Right forelimb (tissue), 1 donor: Measurements from ENCODE around the gene VAMP7.
"Not testable (repeated sequence)": the region's sequence is repeated elsewhere in the genome, so short reads cannot be mapped to it uniquely, and the experiment has no call there.

Source experiments
- DNase-seq: peaks from one replicate; pipeline ENCODE4 v3.0.0-alpha.2; 2018

VAMP7 gene

DNA sequence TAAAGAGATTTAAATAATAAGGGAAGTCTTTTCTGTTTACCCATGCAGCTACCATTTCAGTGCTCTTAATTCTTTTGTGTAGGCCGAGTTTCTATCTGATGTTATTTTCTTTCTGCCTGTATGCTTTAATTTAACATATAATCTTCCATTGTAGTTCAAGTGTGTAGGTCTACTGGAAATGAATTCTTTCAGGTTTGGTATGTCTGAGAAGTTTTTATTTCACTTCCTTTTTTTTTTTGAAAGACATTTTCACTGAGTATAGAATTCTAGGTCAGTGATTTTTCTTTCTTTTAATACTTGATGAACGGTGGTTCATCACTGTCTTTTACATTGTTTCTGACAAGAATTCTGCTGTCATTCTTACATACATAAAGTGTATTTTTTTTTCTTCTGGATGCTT, 42.1 kb downstream of the VAMP7 start:
- no peak for DNase-seq

DNA sequence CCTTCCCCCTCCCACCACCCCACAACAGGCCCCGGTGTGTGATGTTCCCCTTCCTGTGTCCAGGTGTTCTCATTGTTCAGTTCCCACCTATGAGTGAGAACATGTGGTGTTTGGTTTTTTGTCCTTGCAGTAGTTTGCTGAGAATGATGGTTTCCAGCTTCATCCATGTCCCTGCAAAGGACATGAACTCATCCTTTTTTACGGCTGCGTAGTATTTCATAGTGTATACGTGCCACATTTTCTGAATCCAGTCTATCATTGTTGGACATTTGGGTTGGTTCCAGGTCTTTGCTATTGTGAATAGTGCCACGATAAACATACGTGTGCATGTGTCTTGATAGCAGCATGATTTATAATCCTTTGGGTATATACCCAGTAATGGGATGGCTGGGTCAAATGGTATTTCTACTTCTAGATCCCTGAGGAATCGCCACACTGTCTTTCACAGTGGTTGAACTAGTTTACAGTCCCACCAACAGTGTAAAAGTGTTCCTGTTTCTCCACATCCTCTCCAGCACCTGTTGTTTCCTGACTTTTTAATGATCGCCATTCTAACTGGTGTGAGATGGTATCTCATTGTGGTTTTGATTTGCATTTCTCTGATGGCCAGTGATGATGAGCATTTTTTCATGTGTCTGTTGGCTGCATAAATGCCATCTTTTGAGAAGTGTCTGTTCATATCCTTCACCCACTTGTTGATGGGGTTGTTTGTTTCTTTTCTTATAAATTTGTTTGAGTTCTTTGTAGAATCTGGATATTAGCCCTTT, 49.9 kb downstream of the VAMP7 start:
- DNase-seq, result not testable (repeated sequence)

DNA sequence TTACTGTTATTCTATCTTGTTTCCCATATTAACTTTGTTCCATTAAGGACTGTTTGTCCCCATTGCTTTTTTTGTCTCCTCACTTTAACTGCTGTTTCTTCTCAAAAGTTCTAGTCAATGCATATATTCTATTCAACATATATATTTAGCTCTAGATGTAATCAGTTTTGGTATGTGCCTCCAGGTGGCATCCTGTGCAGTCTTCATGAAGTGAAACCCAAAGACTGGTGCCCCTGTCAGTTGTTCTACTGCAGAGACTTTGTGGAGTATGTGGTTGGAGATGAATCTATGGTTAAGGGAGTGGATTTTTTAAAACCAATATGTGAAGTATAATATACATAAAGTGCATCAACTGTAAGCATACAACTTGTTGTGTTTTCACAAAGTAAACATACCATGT, 57.0 kb downstream of the VAMP7 start:
- no peak for DNase-seq

DNA sequence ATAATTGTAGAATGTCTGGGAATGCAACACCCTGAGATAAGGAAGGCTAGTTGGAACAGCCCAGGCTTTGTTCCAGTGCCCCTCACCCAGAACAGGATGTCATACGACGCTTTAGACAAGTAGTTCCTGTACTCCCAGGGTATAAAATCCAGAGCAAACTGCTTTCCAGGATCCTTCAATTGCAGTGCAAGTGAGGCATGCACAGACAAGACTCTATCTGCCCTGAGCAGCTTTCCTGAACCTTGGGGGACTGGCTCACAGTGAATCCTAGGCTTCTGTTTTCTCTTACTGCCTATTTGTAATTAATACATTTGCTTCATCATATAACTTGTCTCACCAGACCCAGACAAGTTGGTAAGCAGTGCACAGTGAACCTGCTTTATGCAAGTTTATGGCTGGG, 68.0 kb downstream of the VAMP7 start:
- no peak for DNase-seq

DNA sequence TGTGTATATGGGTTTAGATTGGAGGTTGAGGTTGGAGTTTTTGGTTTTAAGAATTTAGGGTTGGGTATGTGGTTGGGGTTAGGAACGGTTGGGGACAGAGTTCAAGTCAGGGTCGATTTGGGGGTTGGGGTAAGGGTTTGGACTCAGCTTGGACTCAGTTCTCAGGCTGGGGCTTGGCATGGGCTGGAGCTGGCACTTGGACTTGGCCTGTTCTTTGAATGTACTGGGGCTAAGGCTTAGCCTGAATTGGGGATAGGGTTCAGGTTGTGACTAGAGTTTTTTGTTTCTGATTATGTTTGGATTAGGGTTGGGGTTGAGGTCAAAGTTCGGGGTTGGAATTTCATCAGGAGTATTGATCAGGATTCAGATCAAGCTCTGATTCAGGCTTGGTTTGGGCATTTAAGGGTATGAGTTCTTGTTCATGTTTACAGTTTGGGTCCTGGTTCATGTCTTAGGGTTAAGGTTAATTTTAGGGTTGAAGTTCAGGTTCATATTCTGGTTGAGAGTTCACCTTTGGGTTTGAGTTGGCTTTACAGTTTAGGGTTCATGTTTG, 70.2 kb downstream of the VAMP7 start:
- no peak for DNase-seq

DNA sequence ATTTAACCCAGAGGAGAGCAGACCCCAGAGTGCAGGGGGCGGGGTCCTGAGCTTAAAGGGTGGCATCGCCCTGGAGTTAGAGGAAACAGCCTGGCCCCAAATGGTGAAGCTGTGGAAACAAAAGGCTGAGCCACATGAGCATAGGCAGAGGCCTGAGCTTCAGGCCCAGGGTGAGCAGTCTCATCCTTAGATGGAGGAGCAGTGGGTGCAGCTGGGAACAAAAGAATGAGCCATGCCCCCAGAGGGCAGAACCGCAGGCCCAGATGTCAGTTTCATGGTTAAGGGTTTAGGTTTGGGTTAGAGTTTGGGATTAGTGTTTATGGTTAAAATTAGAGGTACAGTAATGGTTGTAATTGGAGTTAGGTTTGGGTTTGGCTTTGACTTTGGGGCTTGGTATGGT, 71.9 kb downstream of the VAMP7 start:
- no peak for DNase-seq

DNA sequence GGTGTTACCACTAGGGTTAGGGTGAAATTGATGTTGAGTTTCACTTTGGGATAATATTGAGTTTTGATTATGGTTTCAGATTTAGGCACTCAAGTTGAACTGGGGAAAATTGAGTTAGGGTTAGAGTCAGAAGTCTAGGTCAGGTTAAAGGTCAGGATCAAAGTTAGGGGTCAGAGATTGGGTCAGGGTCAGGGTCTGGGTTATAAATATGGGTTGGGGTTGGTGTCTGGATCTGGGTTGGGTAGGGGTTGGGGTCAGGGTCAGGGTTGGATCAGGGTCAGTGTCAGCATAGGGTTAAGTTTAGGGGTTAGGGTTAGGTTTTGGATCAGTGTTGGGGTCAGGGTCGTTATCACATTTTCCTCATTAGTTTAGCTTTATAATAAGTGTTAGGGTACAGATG, 73.6 kb downstream of the VAMP7 start:
- no peak for DNase-seq

DNA sequence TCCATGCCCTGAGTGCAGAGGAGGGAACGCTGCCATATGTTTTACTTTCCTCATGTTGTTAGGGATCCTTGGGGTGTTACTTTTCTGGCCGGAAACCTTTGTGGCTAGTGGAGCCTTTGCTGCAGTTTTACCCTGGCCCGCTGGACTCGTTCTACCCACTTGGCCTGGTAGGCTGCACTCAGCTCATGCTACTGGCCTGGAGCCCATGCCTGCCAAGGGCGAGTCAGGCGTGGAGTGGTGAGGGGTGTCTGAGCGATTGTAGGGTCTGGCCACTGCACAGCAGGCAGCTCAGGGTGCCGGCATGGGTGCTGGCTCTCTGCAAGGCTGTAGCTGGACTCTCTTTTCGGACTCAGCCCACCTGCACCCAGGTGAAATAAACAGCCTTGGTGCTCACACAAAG, 75.0 kb downstream of the VAMP7 start:
- DNase-seq, result no peak

DNA sequence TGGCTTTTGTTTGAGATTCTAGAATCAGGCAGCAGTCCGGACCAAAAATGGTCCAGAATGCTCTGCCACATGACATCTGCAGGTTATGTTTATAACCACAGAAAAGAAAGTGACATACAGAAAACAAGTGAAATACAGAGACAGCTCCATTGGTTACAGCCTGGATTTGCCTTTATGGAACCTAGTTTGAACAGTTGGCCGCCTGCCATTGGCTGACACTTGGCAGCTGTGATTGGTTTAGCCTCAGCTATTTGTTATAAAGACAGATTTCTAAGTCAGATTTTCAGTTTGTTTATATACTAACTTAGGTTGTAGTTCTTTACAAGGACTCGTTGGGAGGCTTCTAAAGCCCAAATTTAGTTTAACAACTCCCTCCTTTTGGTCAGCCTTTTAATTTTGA, 75.5 kb downstream of the VAMP7 start:
- DNase-seq, result no peak

DNA sequence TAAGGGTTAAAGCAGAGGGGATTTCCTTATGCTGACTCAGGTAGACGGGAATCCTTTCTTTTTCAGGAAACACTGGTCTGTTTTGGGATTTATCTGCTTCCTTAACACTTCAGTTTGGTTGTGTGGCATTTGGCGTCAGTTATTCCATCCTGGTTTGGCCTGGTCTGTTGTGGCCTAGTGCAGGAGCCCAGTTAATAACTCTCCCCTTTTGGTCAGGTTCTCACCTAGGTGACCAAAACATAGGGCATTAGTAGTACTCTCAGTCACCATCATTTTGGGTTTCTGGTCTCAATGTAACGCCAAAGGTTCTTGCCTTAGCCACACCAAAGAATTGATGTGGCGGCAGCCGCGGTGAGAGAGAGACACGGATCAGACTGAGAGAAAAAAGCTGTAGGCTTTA, 76.7 kb downstream of the VAMP7 start:
- DNase-seq, result no peak

DNA sequence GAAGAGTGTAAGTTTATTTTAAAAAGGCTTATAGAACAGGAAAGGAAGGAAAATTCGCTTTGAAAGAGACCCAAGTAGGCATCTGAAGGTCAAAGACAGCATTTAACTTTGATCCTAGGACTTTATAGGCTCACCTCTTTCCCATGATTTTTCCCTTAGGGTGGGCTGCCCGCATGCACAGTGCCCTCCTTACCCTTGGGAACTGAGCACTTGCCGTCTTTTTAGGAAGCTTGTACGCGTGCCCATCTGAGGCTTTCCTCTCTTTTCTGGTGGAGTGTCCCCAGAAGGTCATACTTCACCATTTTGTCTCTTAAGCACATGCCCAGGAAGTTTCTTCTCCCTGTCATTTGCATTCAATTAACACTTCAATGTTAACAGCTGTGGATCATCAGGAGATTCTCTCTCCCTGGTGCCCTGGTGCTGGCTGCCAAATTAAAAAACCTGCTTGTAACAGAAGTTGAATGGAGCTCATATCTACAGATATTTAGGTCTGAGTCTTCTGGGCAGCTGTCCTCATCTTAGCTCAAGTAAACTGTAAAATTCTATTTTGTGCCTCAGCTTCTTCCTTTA, 78.0 kb downstream of the VAMP7 start:
- DNase-seq, result no peak

DNA sequence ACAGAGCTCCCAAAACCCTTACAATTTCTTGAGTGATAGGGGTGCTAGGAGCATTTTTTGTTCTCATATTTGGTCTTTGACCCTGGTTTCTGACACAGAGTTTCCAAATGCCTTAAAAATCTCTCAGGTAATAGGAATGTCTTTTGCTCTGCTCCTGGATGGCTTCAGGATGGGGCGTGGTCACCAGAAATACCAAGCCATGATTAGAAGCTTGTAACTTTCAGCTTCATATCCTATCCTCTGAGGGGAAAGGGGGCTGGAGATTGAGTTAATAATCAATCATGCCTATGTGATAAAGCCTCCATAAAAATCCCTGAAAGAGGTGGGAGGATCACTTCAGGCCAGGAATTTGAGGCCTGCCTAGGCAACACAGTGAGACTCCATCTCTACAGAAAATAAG, 81.8 kb downstream of the VAMP7 start:
- DNase-seq, result no peak

DNA sequence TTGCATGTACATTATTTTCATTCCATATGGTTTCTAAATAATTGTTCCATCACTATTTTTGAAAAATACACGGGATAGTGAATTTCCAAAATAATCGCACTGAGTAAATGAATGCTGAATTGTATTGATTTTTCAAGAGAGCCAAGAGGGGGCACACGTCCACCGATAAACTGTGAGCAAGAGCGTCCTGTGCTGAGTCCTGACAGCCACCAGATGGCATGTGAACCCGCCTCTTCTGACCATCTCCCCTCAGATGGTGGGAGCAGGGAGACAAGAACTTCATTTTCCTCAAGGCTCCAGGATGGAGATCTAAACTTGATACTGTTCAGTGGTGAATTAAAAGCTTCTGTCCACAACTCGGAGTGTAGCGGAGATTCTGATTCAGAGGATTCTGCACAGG, 85.7 kb downstream of the VAMP7 start:
- DNase-seq, result no peak

DNA sequence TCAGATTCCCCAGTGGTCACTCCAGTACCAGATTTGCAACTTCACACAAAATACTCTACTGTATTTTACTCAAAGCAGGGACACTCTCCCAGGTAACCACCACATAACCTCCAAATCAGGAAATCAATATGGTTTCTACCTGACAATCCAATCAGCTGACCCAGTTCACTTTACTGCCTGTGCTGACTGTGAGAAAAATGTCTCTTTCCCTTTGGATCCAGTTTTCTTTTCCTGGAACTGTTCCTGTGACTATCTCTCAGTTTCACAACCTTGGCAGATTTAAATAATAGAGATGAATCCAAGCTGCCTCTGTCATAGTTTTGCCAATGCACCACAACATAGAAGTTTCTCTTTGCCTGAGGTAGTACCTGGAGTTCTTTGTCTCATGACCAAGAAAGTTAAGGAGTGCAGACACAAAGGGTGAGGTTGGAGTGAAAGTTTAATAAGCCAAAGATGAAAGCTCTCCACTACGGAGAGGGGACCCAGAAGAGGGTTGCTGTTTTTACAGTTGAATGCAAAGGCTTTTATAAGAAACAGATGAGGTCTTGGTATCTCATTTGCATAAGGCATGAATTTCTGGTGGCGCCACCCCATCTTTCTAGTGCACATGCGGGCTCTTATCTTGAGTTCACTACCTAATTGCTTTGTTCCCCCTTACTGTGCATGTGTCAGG, 86.6 kb downstream of the VAMP7 start:
- DNase-seq, result no peak

DNA sequence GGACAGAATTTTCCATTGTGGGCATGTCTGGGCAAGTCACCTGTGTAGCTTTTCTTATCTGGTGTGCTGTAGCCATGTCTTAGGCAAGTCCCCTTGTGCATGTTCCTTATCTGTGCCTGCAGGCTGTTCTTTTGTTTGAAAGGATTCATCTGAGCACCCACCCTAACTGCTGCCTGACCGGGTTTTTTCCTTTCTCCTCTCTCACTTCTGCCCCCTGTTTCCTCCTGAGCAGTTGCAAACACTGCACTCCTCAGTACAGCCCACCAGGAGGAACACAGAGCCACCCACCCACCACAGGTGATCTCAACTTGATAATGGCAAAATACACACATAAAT, 87.1 kb downstream of the VAMP7 start:
- no peak for DNase-seq

DNA sequence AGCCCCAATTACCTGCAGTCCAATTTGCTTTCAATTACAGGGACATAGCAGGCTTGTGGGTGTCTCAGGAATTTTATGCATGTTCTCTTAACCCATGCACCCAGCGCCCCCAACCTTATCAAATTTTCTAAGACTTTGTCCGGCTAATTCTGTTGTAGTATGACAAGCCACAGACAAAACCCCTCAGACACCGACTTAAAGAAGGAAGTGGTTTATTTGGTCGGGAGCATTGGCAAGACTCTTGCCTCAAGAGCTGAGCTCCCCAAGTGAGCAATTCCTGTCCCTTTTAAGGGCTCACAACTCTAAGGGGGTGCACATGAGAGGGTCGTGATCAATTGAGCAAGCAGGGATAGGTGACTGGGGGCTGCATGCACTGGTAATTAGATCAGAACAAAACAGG, 87.6 kb downstream of the VAMP7 start:
- DNase-seq, result no peak

DNA sequence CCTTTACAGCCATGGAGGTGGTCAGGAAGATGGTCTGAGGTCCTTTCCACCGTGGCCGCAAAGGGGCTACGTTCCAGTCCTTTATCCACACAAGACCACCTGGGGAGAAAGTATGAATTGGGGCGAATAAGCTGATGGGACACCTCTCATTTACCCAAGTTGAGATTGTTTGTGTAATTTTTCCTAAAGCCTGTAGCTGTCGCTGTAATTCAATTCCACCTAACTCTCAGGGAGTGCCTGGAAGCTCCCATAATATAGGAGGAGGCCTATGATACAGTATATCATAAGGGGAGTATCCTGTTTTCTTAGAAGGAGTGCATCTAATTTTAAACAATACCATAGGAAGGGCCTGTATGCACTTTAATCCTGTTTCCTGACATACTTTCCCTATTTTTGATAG, 90.5 kb downstream of the VAMP7 start:
- DNase-seq, result not testable (repeated sequence)

DNA sequence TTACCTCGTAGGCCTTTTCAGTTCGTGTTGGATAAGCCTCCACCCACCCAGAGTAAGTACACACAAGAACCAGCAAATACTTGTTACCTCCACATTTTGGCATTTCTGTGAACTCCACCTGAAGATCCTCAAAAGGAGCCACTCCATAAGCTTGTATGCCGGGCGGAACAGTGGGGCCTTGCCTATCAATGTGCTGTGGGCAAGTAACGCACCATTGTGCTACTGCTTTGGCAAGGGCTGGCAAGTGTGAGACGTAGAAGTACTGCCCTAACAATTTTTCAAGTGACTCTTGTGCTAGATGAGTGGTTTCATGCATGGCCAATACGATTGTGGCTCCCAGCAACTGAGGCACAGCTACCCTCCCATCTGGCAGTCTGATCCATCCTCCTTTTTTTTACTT, 91.1 kb downstream of the VAMP7 start:
- DNase-seq, result not testable (repeated sequence)

DNA sequence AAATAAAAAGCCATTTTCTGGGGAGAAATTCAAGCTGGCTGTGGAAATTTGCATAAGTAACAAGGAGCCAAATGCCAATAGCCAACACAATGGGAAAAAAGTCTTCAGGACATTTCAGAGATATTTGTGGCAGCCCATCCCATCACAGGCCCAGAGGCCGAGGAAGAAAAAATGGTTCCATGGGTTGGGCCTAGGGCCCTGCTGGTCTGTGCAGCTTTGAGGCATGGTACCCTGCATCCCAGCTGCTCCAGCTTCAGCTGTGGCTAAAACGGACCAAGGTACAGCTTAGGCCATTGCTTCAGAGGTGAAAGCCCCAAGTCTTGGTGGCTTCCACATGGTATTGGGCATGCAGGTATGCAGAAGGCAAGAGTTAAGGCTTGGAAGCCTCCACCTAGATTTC, 102.2 kb downstream of the VAMP7 start:
- DNase-seq, result no peak

DNA sequence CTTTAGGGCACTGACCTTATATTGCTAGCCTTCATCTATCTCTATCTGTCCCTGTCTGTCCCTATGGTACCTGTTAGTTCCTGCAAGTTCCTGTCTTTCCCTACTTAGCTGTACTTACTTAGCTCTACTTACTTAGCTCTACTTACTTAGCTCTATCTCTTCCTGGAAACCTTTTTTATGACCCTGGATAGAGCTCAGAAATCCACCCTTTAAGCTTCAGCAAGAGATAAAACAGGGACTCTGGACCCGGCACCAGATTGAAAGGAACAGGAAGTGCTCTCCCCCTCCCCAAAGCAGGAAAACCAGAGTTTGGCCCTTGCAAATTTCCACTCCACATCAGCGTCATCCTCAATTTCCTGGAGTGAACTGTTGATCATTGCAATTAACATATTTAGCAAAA, 104.1 kb downstream of the VAMP7 start:
- DNase-seq, result no peak

DNA sequence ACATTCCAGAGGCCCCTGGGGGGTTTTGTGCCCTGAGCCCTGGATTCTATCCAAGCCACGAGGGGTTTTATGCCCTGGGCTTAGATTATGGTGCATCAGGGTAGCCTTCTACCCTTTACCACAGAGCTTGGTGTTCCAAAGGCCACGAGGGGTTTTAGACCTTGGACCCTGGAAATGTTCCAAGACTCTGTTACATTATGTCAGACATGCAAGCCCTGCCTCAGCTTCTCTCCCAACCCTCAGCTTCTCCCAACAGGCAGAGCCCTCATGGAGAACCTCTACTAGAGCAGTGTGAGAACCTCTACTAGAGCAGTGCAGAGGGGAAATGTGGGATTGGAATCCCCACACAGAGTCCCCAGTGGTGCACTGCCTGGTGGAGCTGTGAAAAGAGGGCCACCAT, 105.8 kb downstream of the VAMP7 start:
- not testable (repeated sequence) for DNase-seq

DNA sequence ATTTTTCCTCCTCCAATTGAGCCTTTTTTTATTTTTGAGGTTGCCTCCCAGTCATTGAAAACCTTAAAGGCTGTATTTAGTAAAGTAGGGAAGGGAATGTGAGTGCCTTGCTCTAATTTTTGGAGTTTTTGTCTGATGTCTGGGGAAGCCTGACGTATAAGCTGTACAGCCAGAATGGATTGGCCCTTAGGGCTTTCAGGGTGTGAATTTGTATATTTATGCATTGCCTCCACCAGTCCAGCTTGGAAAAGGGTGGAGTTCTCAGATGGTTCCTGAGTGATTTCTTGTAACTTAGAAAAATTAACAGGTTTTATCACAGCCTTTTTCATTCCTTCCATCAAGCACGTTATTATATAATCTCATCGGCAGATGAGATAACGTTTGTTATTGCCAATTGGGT, 107.7 kb downstream of the VAMP7 start:
- no peak for DNase-seq
